CD4-positive, alpha-beta T cell (primary cell): Measurements from ENCODE around the gene SOX1. TPM values are rescaled to one million over a fixed set of nuclear protein-coding genes. Genes with fewer than 3 reads are reported as not detected.

Experiments
- ATAC-seq: fragments of 200-7000 bp; cut with Tn5 transposase; one replicate; pipeline ENCODE4 v1.10.0; 2022; ENCODE audit warnings: mild to moderate bottlenecking; ENCODE audit not compliant: poor library complexity
- CTCF ChIA-PET: fragments of 350-600 bp; sonication (Branson Sonifier 250); formaldehyde crosslinking; loops from one replicate; lab custom pipeline; 2021; ENCODE audit warnings: antibody characterized with exemption, inconsistent platforms; lab: Charles Lee
- POLR2A ChIA-PET: fragments of 350-600 bp; sonication (Branson Sonifier 250); formaldehyde crosslinking; loops from one replicate; lab custom pipeline; 2021; ENCODE audit warnings: antibody characterized with exemption, inconsistent platforms; lab: Charles Lee
- DNase-seq, 14 experiments: peaks; one replicate each; pipeline ENCODE4 v3.0.0-alpha.2; 2013 to 2020; ENCODE audit warnings: mixed read lengths in 2 of 14
- H3K27ac ChIP-seq, 2 donors: one replicate each; pipeline versions ENCODE4 v1.5.1 to v1.7.0; 2013; ENCODE audit warnings: low read length in 2 of 2, low read depth in 1 of 2, mild to moderate bottlenecking in 1 of 2
- H3K27me3 ChIP-seq, 2 experiments: 1 replicate in 1 of 2; 2 replicates in 1 of 2; pipeline versions ENCODE4 v1.6.1 to v1.7.0; 2013; ENCODE audit warnings: low read length in 2 of 2, control low read depth in 1 of 2, mild to moderate bottlenecking in 1 of 2, moderate library complexity in 1 of 2; ENCODE audit not compliant: insufficient read depth in 2 of 2, control insufficient read depth in 1 of 2
- H3K36me3 ChIP-seq: one replicate; pipeline ENCODE4 v1.6.1; 2013; ENCODE audit warnings: low read length, control low read depth; ENCODE audit not compliant: insufficient read depth
- H3K4me1 ChIP-seq: one replicate; pipeline ENCODE4 v1.6.1; 2013; ENCODE audit warnings: low read length, control low read depth; ENCODE audit not compliant: insufficient read depth
- H3K4me3 ChIP-seq: one replicate; pipeline ENCODE4 v1.5.1; 2013; ENCODE audit warnings: mild to moderate bottlenecking, low read length, moderate library complexity
- H3K9me3 ChIP-seq, 2 experiments: 1 replicate in 1 of 2; 2 replicates in 1 of 2; pipeline versions ENCODE4 v1.6.1 to v1.7.0; 2013; ENCODE audit warnings: low read length in 2 of 2, mild to moderate bottlenecking in 2 of 2, control low read depth in 1 of 2, moderate library complexity in 1 of 2; ENCODE audit not compliant: control insufficient read depth in 1 of 2, insufficient read depth in 1 of 2
- H3K27ac Mint-ChIP-seq: one replicate; pipeline ENCODE4 v1.8.0; 2020; ENCODE audit warnings: mixed read lengths
- H3K27me3 Mint-ChIP-seq: one replicate; pipeline ENCODE4 v1.8.0; 2021; ENCODE audit warnings: mixed read lengths
- H3K36me3 Mint-ChIP-seq: one replicate; pipeline ENCODE4 v1.8.0; 2021; ENCODE audit warnings: low read depth, mixed read lengths
- H3K4me1 Mint-ChIP-seq: one replicate; pipeline ENCODE4 v1.8.0; 2021; ENCODE audit warnings: low read depth, mixed read lengths
- H3K4me3 Mint-ChIP-seq: one replicate; pipeline ENCODE4 v1.8.0; 2020; ENCODE audit warnings: mild to moderate bottlenecking, mixed read lengths
- H3K9me3 Mint-ChIP-seq: one replicate; pipeline ENCODE4 v1.8.0; 2020; ENCODE audit warnings: mixed read lengths
- intact Hi-C, 2 experiments: fragments of 100-400 bp; cut with DNase I in 1 of 2; cut with micrococcal nuclease in 1 of 2; formaldehyde crosslinking; loops; one replicate each; pipeline versions ENCODE4 v1.15.1 to v1.9.0; 2023 to 2025; cut with DNase I, micrococcal nuclease
- total RNA-seq, 174 experiments: library from RNA in 2 of 174; stranded (reverse) in 2 of 174; gene quantifications; one replicate each; pipeline ENCODE4 v1.2.3 and lab custom pipeline; 2021 to 2026
- TF ChIP-seq, protein P1 (sequence below): fragments of 200-600 bp; IDR thresholded peaks from one replicate; pipeline ENCODE4 v1.8.0; 2022; ENCODE audit warnings: antibody characterized with exemption, mild to moderate bottlenecking

Gene SOX1
- total RNA-seq, 2 experiments from 2014 or later, result not detected

GRCh38 chr13:112105892-112106291, 38.9 kb downstream of the SOX1 start:
- intact Hi-C loops, result no loop called here
- no peak overlapping the region for H3K27ac Mint-ChIP-seq
- peaks cover 71% of the 10 kb centered on the region for H3K27me3 Mint-ChIP-seq

GRCh38 chr13:112106478-112107141, 39.7 kb downstream of the SOX1 start:
- Mint-ChIP-seq H3K36me3 (no peaks in the 10 kb centered on the region), H3K27me3 (peaks cover 71% of the 10 kb centered on the region), H3K9me3 (no peaks in the 10 kb centered on the region)

More at GRCh38 chr13:112105892-112106291, 38.9 kb downstream of the SOX1 start:
- peaks cover 0 to 13% of the 10 kb centered on the region in 2 experiments for H3K9me3 ChIP-seq
- H3K9me3 Mint-ChIP-seq, result no peaks in the 10 kb centered on the region
- H3K27ac ChIP-seq, result no peak overlapping the region
- TF ChIP-seq, protein P1, sequence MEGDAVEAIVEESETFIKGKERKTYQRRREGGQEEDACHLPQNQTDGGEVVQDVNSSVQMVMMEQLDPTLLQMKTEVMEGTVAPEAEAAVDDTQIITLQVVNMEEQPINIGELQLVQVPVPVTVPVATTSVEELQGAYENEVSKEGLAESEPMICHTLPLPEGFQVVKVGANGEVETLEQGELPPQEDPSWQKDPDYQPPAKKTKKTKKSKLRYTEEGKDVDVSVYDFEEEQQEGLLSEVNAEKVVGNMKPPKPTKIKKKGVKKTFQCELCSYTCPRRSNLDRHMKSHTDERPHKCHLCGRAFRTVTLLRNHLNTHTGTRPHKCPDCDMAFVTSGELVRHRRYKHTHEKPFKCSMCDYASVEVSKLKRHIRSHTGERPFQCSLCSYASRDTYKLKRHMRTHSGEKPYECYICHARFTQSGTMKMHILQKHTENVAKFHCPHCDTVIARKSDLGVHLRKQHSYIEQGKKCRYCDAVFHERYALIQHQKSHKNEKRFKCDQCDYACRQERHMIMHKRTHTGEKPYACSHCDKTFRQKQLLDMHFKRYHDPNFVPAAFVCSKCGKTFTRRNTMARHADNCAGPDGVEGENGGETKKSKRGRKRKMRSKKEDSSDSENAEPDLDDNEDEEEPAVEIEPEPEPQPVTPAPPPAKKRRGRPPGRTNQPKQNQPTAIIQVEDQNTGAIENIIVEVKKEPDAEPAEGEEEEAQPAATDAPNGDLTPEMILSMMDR, result no peak
- no peak overlapping the region for H3K4me3 ChIP-seq
- no peaks in the 10 kb centered on the region for H3K36me3 Mint-ChIP-seq
- ChIA-PET CTCF (no interaction called here), POLR2A (no interaction called here)
- no peaks in the 10 kb centered on the region for H3K36me3 ChIP-seq
- H3K4me1 Mint-ChIP-seq, result no peaks in the 10 kb centered on the region
- H3K4me1 ChIP-seq, result no peaks in the 10 kb centered on the region
- ATAC-seq (no peak), DNase-seq (no peak)
- peaks cover 37 to 64% of the 10 kb centered on the region in 2 experiments for H3K27me3 ChIP-seq
- no peak overlapping the region for H3K4me3 Mint-ChIP-seq

DNA sequence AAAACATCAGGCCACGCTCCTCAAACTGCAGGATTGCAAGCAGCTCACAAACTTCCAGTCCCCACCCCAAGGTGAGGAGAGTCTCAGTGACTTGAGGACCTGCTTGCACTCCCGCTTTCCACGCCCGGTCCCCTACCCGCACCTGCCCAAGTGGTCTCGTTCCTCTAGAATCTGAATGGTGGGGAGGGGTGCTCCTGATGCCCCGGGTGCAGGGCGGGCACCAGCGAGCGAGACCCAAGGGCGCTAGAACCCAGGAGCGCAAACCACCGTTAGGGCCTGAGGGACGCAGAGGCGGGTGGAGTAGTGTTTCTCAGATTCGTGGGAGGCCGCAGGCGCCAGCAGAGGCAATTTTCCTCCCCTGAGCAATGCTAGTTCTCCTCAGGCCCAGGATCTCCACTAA, 40.3 kb downstream of the SOX1 start:
- H3K27me3 Mint-ChIP-seq, result peaks cover 71% of the 10 kb centered on the region
- H3K4me3 Mint-ChIP-seq, result no peak overlapping the region
- no peak for DNase-seq
- H3K4me1 Mint-ChIP-seq, result no peaks in the 10 kb centered on the region
- no peak overlapping the region for H3K27ac ChIP-seq
- H3K36me3 Mint-ChIP-seq, result no peaks in the 10 kb centered on the region
- H3K27me3 ChIP-seq, result peaks cover 37 to 51% of the 10 kb centered on the region in 2 experiments
- TF ChIP-seq, protein P1, result no peak
- H3K9me3 ChIP-seq, result peaks cover 0 to 13% of the 10 kb centered on the region in 2 experiments
- intact Hi-C loops, result no loop called here
- no peaks in the 10 kb centered on the region for H3K36me3 ChIP-seq
- CTCF ChIA-PET, result no interaction called here
- no peaks in the 10 kb centered on the region for H3K9me3 Mint-ChIP-seq
- no peak overlapping the region for H3K4me3 ChIP-seq
- no peaks in the 10 kb centered on the region for H3K4me1 ChIP-seq
- no peak for ATAC-seq
- POLR2A ChIA-PET, result no interaction called here
- no peak overlapping the region for H3K27ac Mint-ChIP-seq

More at GRCh38 chr13:112106478-112107141, 39.7 kb downstream of the SOX1 start:
- no peaks in the 10 kb centered on the region for H3K4me1 ChIP-seq
- CTCF ChIA-PET, result no interaction called here
- POLR2A ChIA-PET, result no interaction called here
- peaks cover 37 to 57% of the 10 kb centered on the region in 2 experiments for H3K27me3 ChIP-seq
- H3K9me3 ChIP-seq, result peaks cover 0 to 13% of the 10 kb centered on the region in 2 experiments
- TF ChIP-seq, protein P1, result no peak
- no peak overlapping the region for H3K4me3 ChIP-seq
- ATAC-seq, result no peak
- DNase-seq, result no peak
- intact Hi-C loops, result no loop called here
- Mint-ChIP-seq H3K4me3 (no peak overlapping the region), H3K27ac (no peak overlapping the region), H3K4me1 (no peaks in the 10 kb centered on the region)
- no peaks in the 10 kb centered on the region for H3K36me3 ChIP-seq
- no peak overlapping the region for H3K27ac ChIP-seq
